CD4-positive, alpha-beta T cell treated with Interleukin-21 for 1 hour (primary cell): ENCODE measurements around the gene HCRT.
"Not testable (repeated sequence)": the region's sequence is repeated elsewhere in the genome, so short reads cannot be mapped to it uniquely, and the experiment has no call there.

Experiments
- DNase-seq: peaks from one replicate; pipeline ENCODE4 v3.0.0-alpha.2; 2020

HCRT gene, protein sequence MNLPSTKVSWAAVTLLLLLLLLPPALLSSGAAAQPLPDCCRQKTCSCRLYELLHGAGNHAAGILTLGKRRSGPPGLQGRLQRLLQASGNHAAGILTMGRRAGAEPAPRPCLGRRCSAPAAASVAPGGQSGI

GRCh38 chr17:42184713-42185620 is at the start of gene HCRT:
HCRT (minus strand) TSS chr17:42185452; CDS start chr17:42185365, 87 bp downstream.
- no peak for DNase-seq

- no peak for DNase-seq
These were observed 48.7 kb upstream of the HCRT start for GRCh38 chr17:42233994-42234393.

GRCh38 chr17:42233156-42233555 is 47.9 kb upstream of the HCRT start:
- DNase-seq = no peak

DNA sequence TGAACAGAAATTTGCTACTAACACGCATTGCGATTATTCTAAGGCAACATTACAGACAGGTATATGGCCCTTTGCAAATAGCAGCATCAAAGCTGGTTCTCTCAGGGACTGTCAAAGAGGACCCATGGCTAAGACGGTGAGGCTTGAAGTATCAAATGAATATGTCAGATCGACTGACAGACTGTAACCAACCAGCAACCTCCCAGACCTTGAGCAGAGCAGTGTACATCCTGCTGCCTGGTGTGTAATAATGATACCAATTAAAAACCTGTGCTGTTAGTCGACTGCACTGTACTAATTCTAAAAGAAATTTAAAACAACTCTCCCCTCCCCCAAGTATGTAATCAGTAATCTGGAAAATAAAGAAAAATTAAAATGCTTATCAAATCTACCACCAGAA is 45.0 kb upstream of the HCRT start:
- no peak for DNase-seq

DNA sequence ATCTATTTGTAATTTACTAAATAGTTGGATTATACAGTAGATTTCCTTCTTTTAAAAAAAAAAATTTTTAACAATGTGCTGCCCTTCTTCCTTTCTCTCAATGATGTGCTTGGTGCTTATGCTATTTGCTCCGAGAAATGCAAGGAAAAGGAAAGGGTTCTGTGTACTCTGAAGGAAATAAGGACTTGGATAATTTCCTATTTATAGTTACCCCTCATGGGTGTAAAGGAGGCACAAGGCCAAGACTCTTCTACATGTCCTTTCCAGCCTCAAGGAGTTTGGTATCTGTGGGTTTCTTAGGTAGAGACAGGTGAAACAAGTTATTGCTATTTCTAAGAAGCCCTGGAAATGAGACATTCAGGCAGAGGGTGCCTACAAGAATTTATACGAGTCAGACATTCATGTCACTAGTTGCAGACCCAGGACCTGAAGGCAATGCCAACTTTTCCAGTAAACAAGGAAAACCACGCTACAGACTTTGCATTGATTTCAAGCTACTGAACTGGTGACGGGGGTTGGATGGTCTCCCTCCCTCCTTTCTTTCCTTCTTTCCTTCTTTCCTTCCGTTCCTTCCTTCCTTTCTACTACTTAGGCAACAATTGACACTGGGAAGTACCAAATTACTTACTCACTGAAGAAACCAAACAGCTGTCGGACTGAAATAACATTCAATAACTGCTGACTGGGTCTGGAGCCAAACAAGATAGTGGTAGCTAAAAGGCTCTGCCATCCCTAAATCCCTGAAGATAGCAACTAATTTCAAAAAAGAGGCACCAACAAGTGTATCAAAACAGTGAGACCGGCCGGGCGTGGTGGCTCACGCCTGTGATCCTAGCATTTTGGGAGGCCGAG is 42.8 kb upstream of the HCRT start:
- DNase-seq = no peak

GRCh38 chr17:42225646-42226045 is 40.4 kb upstream of the HCRT start:
- no peak for DNase-seq

GRCh38 chr17:42224651-42225050 is 39.4 kb upstream of the HCRT start:
- DNase-seq = no peak

DNA sequence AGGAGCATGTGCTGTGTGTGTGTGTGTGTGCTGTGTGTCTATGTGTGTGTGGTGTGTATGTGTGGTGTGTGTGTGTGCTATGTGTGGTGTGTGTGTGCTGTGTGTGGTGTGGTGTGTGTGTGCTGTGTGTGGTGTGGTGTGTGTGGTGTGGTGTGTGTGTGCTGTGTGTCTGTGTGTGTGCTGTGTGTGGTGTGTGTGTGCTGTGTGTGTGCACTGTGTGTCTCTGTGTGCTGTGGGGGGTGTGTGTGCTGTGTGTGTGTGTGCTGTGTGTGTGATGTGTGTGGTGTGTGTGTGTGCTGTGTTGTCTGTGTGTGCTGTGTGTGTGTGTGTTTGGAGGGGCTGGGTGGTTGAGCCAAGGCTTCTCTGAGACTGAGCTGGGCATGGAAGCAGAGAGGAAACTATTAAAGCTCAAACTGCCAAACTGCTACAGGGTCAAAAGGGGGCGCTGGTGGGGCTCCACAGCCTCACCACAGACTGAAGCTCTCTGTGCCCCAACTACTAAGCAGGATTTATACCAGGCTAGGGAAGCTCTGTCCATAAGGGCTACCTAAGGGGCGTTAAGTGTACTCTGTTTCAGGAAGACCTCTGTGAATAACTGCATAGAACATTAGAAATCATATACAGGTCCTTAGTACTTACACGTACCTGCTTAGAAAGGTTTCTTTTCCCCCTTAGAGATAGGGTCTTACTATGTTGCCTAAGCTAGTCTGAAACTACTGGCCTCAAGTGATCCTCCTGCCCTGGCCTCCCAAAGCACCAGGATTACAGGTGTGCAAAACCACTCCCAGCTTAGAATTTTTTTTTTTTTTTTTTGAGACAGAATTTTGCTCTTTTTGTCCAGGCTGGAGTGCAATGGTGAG is 36.9 kb upstream of the HCRT start:
- DNase-seq = peak; percentile 69

DNA sequence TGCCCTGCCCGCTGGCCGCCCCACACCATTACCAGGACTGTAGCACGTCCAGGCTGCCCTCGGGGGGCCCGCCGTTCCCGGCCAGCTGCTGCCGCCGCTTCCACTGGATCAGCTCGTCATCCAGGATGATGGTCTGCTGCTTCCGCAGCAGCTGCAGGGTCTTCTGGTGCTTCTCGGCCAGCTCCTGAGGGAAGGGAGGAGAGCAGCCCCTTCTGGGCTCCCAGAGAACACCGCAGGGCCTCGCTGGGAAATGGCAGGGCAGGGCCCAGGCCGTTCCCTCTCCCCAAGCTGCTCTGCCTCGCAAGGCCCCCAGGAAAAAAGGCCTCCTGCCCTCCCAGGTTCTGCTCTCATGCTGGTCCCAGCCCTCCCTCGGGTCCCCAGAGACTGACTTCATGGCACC is 34.0 kb upstream of the HCRT start:
- not testable (repeated sequence) for DNase-seq

DNA sequence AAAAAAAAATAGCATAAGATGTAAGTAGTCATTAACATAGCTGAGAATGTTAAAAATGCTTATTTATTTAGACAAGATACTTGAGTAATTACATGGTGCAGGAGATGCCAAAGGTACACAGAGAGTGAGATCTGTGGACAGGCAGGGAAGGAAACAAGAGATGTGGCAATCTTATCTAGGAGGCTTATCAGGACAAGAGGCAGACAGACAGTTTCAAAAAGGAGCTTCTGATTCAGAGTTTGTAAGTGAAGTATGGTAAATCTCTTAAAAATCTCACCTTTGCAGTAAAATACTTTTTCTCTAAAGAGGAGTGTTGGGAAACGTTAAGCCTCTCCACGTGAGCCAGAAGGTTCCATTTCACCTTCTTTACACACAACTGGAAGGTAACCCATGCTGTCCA is 28.9 kb upstream of the HCRT start:
- DNase-seq = no peak

DNA sequence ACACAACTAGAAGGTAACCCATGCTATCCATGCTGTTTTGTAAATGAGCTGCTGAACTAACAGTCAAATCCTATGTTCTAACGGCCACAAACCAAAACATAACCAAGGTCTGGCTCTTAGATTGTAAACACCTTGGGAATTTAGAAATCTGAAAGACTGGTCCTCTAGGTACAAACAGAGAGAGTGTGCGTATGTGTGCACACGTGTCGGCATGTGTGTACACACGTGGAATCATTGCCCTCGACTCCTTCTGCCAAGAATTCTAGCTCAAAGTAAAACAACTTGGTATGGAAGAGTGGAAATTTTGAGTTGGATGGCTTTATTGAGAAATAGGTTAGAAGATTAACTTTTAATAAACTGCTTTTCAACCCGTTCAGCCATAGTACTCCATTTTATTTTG is 27.1 kb upstream of the HCRT start:
- no peak for DNase-seq

DNA sequence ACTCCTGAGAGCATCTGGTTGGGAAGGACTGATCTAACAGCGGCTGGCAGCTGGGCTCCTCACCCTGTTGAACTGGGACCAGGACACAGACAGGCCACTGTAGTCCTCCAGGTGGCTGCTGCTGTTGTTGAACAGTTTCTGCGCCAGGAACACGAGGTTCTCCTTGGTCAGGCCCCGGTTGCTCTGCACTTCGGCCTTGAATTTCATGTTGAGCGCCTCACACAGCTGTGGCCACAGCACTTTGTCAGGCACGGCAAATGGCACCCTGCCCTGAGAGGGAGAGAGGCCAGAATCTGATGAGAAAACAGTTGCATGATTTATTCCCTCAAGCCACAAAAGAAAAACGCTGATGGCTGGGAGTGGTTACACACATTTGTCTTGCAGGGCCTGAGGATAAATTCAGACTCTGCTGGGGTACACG is 26.7 kb upstream of the HCRT start:
- not testable (repeated sequence) for DNase-seq

GRCh38 chr17:42210046-42210445 is 24.8 kb upstream of the HCRT start:
- DNase-seq = no peak

GRCh38 chr17:42206153-42206612 is 20.9 kb upstream of the HCRT start:
- not testable (repeated sequence) for DNase-seq

- no peak for DNase-seq
These were observed 18.1 kb upstream of the HCRT start for GRCh38 chr17:42203354-42203753.

- no peak for DNase-seq
These were observed 17.4 kb upstream of the HCRT start for GRCh38 chr17:42202696-42203095.

DNA sequence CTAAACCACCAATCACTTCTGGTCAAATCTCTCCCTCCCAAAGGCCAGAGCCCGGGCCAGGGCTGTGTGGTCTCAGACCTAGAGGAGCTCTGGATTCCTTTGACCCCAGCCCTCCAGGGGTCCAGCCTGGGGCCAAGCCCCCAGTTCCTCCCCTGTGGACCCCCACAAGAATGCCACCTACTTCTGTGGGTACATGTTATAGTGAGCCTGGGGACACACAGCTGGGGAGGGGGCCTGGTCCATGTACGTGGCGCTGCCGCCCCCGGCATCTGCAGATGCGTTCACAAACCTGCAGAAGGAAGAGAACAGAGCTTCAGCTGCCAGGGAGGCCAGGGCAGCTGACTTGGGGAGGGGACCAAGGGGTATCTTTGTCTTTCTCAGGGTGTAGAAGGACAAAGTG is 16.9 kb upstream of the HCRT start:
- DNase-seq = no peak

- no peak for DNase-seq
These were observed 16.2 kb upstream of the HCRT start for GRCh38 chr17:42201458-42201772.

DNA sequence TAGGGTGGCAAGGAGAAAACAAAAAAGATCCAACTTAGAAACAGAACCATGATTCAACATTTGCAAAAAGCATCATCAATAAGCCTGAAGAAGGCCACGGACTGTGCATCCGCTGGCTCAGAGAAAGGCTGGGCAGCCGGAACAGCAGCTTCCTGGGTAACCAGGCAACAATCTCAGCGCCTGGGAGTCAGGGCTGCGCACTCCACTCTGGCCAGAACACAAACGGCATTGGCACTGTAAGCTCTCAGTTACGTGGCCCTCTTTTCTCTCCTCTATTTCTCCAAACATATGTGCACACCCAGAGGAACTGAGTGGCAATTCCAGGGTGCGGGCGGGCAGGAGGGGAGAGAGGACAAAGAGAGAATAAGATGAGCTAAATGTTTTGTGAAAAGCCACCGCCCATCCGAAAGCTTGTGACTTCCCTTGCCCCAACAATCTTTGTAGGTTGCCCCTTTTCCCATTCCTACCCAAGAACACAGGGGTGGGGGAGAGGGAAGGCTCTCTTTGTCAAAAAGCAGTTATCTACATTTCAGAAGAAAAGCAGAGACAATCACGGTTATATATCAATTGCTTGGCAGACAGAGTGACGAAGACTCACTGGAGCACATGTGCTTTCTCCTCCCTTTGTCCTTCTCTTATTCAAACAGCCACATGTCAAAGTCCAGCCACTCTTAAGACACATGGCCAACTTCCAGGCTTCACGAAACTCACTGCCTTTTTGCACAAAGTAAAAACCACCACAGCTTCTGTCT is 15.6 kb upstream of the HCRT start:
- no peak for DNase-seq

DNA sequence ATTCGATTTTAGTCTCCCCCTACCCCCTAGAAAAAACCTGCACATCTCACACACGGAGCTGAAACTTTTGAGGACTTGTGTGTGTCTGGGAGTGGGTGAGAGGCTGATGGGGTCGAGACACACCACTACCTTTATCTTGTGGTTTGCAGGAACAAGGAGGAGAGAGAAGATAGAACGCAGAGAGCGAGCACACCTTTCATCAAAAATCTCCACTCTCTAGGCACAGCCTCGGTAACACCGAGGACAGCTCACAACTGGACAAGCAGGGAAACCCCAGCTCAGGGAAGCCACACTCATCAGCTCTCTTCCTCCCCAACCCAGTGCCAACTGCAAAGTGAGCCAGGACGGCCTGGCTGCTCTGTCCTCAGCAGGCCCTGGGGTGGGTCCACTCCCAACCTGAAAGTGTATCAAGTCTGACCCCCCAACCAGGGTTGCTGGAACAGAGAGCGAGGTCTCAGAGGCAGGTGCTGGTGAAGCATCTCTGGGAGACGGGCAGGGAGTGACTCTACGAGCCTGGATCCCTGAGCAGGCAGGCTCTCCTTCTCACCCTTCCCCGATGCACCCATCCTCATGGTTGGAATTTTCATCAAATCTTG is 14.3 kb upstream of the HCRT start:
- no peak for DNase-seq

GRCh38 chr17:42198897-42199296 is 13.6 kb upstream of the HCRT start:
- DNase-seq = no peak
